Measurements from ENCODE around the gene CX3CR1.

DNA sequence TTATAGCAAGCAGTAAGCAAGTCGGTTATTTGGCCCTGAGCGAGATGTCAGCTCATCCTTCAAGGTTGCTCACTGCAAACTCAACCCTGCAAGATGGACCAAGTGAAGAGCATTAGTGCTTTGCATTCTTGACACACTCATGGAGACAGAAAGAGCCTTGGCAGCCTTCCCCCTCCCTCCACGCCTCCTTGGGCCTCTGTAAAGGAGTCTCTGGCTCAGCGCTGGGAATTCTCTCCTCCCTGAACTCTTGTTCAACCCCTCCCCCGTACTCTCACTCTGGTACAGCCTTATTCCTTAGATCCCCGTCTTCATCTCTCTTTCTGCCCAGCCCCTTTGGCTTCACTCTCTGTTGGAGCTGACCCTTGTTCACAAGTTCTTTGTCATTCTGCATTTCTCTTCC is 2.2 kb upstream of the CX3CR1 start:
- TF ChIP-seq CTCF (IDR thresholded peaks at IDR 0.05): no peak
- no peak for TF ChIP-seq POLR2A (IDR thresholded peaks at IDR 0.05)

Measured in Peyer's patch (tissue), 4 donors.